ENCODE results near the gene MAD2L1BP. TPM values are rescaled to one million over a fixed set of nuclear protein-coding genes. Genes with fewer than 3 reads are reported as not detected.

Gene MAD2L1BP
- total RNA-seq, 1 experiment from 2014 or later, result 44.2 TPM

DNA sequence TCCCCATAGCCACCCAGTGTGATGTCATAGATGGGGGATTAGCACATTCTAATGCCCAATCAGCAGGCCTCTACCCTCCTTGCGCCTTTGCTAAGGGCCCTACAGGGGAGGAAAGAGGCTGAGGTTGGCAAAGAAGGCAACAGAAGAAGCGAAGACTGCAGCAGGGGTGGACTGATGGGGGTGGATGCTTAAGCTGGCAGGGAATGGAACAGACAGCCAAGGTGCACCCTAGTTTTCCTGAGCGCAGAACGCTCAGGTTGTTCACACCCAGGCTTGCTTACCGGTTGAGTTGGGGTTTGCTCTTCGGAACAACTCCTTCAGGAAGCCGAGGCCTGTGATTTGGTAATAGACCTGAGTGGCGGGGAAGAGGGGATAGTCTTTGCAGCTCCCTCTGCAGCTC is 39.3 kb downstream of the MAD2L1BP start:
- DNase-seq (ENCODE audit: low read depth, low spot score), result no peak
- Histone ChIP-seq H3K27me3 (ENCODE audit: control insufficient read depth, insufficient read depth, low read length) (no peaks in the 10 kb centered on the region), H3K9me3 (ENCODE audit: control insufficient read depth, insufficient read depth, low read depth, low read length) (no peaks in the 10 kb centered on the region), H3K4me3 (ENCODE audit: low read depth in 2 of 2, low read length in 2 of 2) (no peak overlapping the region), H3K4me1 (ENCODE audit: control insufficient read depth, insufficient read depth, low read length) (no peaks in the 10 kb centered on the region), H3K27ac (ENCODE audit: low read length) (no peak overlapping the region), H3K36me3 (ENCODE audit: control insufficient read depth, insufficient read depth, low read length) (peaks cover 10% of the 10 kb centered on the region)
- ChIA-PET POLR2A (interaction anchor here (0.7 kb wide), 1 partner anchor 132 kb away, joined by 4 read pairs; no protein-coding TSS in a partner anchor), CTCF (no interaction called here)
- intact Hi-C loops (cut with micrococcal nuclease; ENCODE audit: unreplicated experiment), result no loop called here
- no TSS peak for BruUV-seq (replicated peaks)
- TF ChIP-seq TCF7L2 (IDR thresholded peaks at IDR 0.05; ENCODE audit: low read depth, low read length), result no peak
- TF ChIP-seq POLR2AphosphoS5 (IDR thresholded peaks at IDR 0.05; ENCODE audit: low read depth, low read length), result no peak
- TF ChIP-seq, protein P1, sequence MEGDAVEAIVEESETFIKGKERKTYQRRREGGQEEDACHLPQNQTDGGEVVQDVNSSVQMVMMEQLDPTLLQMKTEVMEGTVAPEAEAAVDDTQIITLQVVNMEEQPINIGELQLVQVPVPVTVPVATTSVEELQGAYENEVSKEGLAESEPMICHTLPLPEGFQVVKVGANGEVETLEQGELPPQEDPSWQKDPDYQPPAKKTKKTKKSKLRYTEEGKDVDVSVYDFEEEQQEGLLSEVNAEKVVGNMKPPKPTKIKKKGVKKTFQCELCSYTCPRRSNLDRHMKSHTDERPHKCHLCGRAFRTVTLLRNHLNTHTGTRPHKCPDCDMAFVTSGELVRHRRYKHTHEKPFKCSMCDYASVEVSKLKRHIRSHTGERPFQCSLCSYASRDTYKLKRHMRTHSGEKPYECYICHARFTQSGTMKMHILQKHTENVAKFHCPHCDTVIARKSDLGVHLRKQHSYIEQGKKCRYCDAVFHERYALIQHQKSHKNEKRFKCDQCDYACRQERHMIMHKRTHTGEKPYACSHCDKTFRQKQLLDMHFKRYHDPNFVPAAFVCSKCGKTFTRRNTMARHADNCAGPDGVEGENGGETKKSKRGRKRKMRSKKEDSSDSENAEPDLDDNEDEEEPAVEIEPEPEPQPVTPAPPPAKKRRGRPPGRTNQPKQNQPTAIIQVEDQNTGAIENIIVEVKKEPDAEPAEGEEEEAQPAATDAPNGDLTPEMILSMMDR (IDR thresholded peaks at IDR 0.05), result no peak
- TF ChIP-seq, protein P2, sequence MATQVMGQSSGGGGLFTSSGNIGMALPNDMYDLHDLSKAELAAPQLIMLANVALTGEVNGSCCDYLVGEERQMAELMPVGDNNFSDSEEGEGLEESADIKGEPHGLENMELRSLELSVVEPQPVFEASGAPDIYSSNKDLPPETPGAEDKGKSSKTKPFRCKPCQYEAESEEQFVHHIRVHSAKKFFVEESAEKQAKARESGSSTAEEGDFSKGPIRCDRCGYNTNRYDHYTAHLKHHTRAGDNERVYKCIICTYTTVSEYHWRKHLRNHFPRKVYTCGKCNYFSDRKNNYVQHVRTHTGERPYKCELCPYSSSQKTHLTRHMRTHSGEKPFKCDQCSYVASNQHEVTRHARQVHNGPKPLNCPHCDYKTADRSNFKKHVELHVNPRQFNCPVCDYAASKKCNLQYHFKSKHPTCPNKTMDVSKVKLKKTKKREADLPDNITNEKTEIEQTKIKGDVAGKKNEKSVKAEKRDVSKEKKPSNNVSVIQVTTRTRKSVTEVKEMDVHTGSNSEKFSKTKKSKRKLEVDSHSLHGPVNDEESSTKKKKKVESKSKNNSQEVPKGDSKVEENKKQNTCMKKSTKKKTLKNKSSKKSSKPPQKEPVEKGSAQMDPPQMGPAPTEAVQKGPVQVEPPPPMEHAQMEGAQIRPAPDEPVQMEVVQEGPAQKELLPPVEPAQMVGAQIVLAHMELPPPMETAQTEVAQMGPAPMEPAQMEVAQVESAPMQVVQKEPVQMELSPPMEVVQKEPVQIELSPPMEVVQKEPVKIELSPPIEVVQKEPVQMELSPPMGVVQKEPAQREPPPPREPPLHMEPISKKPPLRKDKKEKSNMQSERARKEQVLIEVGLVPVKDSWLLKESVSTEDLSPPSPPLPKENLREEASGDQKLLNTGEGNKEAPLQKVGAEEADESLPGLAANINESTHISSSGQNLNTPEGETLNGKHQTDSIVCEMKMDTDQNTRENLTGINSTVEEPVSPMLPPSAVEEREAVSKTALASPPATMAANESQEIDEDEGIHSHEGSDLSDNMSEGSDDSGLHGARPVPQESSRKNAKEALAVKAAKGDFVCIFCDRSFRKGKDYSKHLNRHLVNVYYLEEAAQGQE (IDR thresholded peaks at IDR 0.05; ENCODE audit: insufficient read depth in 1 of 2, low read depth in 2 of 2, low read length in 1 of 2), result no peak
- TF ChIP-seq SIN3A (IDR thresholded peaks at IDR 0.05; ENCODE audit: borderline replicate concordance, insufficient read depth, low read depth, low read length), result no peak
- in situ Hi-C loops (cut with HindIII; ENCODE audit: low pct_unique_long_range_greater_than_20kb, low sequenced_read_pairs), result no loop called here
- no peak for ATAC-seq

DNA sequence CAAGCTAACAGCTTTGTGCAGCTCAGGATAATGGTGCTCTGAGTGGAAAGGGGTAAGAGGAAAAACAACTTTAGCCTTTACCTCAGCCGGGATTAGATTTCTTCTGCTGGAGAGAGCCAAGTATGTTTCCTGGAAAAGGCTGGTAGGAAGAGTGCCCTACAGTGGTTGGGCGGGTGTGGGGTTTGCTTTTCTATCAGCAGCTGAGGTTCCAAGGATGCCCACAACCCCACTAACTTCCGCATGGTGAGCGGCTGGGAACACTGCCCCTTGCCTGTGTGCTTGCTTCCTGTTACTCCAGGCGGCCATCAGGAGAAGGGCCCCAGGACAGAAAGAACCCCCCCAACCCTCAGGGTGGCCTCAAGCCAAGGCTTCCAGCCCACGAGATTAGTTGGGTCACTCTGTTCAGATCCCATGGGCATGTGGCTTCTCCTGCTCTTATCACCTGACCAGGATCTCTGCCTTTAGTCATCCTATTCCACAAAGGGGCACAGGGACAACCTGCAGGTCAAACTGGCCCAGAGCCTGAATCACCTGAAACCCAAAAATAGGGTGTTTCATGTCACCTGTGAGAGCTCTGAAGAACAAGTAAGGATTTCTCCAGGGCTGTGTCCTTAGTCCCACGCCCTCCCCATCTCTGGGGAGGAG is 41.4 kb downstream of the MAD2L1BP start:
- no peak overlapping the region for H3K27ac ChIP-seq (ENCODE audit: low read length)
- BruUV-seq (replicated peaks), result no TSS peak
- CTCF ChIA-PET, result no interaction called here
- POLR2A ChIA-PET, result no interaction called here
- H3K4me1 ChIP-seq (ENCODE audit: control insufficient read depth, insufficient read depth, low read length), result no peaks in the 10 kb centered on the region
- peaks cover 10% of the 10 kb centered on the region for H3K36me3 ChIP-seq (ENCODE audit: control insufficient read depth, insufficient read depth, low read length)
- DNase-seq (ENCODE audit: low read depth, low spot score) (no peak), ATAC-seq (no peak)
- no peaks in the 10 kb centered on the region for H3K27me3 ChIP-seq (ENCODE audit: control insufficient read depth, insufficient read depth, low read length)
- TF ChIP-seq, protein P2 (IDR thresholded peaks at IDR 0.05; ENCODE audit: insufficient read depth in 1 of 2, low read depth in 2 of 2, low read length in 1 of 2), result no peak
- TF ChIP-seq TCF7L2 (IDR thresholded peaks at IDR 0.05; ENCODE audit: low read depth, low read length) (no peak), SIN3A (IDR thresholded peaks at IDR 0.05; ENCODE audit: borderline replicate concordance, insufficient read depth, low read depth, low read length) (no peak), POLR2AphosphoS5 (IDR thresholded peaks at IDR 0.05; ENCODE audit: low read depth, low read length) (no peak)
- TF ChIP-seq, protein P1 (IDR thresholded peaks at IDR 0.05), result no peak
- no peak overlapping the region for H3K4me3 ChIP-seq (ENCODE audit: low read depth in 2 of 2, low read length in 2 of 2)
- in situ Hi-C loops (cut with HindIII; ENCODE audit: low pct_unique_long_range_greater_than_20kb, low sequenced_read_pairs), result no loop called here
- intact Hi-C loops (cut with micrococcal nuclease; ENCODE audit: unreplicated experiment), result no loop called here
- H3K9me3 ChIP-seq (ENCODE audit: control insufficient read depth, insufficient read depth, low read depth, low read length), result no peaks in the 10 kb centered on the region

Measured in Panc1 (cell line).